GM23338 (cell line): Measurements from ENCODE around the gene EVX2. TPM values are rescaled to one million over a fixed set of nuclear protein-coding genes. Genes with fewer than 3 reads are reported as not detected.

Source experiments
- ATAC-seq: fragments of 200-7000 bp; cut with Tn5 transposase; 3 replicates; pipeline ENCODE4 v1.9.1; 2020
- DNase-seq: peaks from one replicate; pipeline ENCODE4 v3.0.0-alpha.2; 2015; ENCODE audit warnings: low spot score
- H2AFZ ChIP-seq: fragments of 200-600 bp; sonication (generic); 2 replicates; pipeline ENCODE4 v1.8.0; 2016; ENCODE audit warnings: antibody characterized with exemption, mild to moderate bottlenecking, moderate library complexity
- H3F3A ChIP-seq: fragments of 200-600 bp; sonication (generic); replicated peaks from 2 replicates; pipeline ENCODE4 v1.8.0; 2017; ENCODE audit warnings: antibody characterized with exemption, mixed run types, low read depth
- H3K27ac ChIP-seq: fragments of 200-600 bp; sonication (generic); 2 replicates; pipeline ENCODE4 v1.6.1; 2016; ENCODE audit warnings: low read depth
- H3K27me3 ChIP-seq: fragments of 200-600 bp; sonication (generic); 2 replicates; pipeline ENCODE4 v1.8.0; 2016; ENCODE audit warnings: mild to moderate bottlenecking, mixed run types, moderate library complexity; ENCODE audit not compliant: insufficient read depth
- H3K36me3 ChIP-seq: fragments of 200-600 bp; sonication (generic); 2 replicates; pipeline ENCODE4 v1.8.0; 2016; ENCODE audit warnings: mild to moderate bottlenecking; ENCODE audit not compliant: insufficient read depth
- H3K4me1 ChIP-seq: fragments of 200-600 bp; sonication (generic); 2 replicates; pipeline ENCODE4 v1.8.0; 2016; ENCODE audit warnings: mild to moderate bottlenecking, moderate library complexity; ENCODE audit not compliant: insufficient read depth
- H3K4me2 ChIP-seq: fragments of 200-600 bp; sonication (generic); 2 replicates; pipeline ENCODE4 v1.7.1; 2017; ENCODE audit warnings: mixed run types
- H3K4me3 ChIP-seq: fragments of 200-600 bp; sonication (generic); 2 replicates; pipeline ENCODE4 v1.6.1; 2016; ENCODE audit warnings: mixed run types
- H3K79me2 ChIP-seq: fragments of 200-600 bp; sonication (generic); replicated peaks from 2 replicates; pipeline ENCODE4 v1.8.0; 2017; ENCODE audit warnings: mild to moderate bottlenecking; ENCODE audit not compliant: insufficient read depth
- H3K9me2 ChIP-seq: fragments of 200-600 bp; sonication (generic); 2 replicates; pipeline ENCODE4 v1.8.0; 2017; ENCODE audit not compliant: insufficient read depth
- H4K20me1 ChIP-seq: fragments of 200-600 bp; sonication (generic); replicated peaks from 2 replicates; pipeline ENCODE4 v1.8.0; 2017; ENCODE audit warnings: mild to moderate bottlenecking; ENCODE audit not compliant: insufficient read depth
- H3K27ac Mint-ChIP-seq: 2 replicates; pipeline ENCODE4 v1.8.0; 2020; ENCODE audit warnings: inconsistent platforms, mild to moderate bottlenecking, moderate library complexity, mixed read lengths
- H3K27me3 Mint-ChIP-seq: 3 replicates; pipeline ENCODE4 v1.8.0; 2022; ENCODE audit warnings: low read depth, mild to moderate bottlenecking, moderate library complexity, mixed read lengths, inconsistent platforms; ENCODE audit not compliant: insufficient read depth, poor library complexity
- H3K36me3 Mint-ChIP-seq: 3 replicates; pipeline ENCODE4 v1.8.0; 2021; ENCODE audit warnings: low read depth, mild to moderate bottlenecking, inconsistent platforms, moderate library complexity, mixed read lengths
- H3K4me1 Mint-ChIP-seq: 3 replicates; pipeline ENCODE4 v1.8.0; 2020; ENCODE audit warnings: mild to moderate bottlenecking, inconsistent platforms, mixed read lengths
- H3K4me3 Mint-ChIP-seq: 3 replicates; pipeline ENCODE4 v1.8.0; 2021; ENCODE audit warnings: moderate library complexity, mild to moderate bottlenecking, inconsistent platforms, mixed read lengths
- H3K9me3 Mint-ChIP-seq: 3 replicates; pipeline ENCODE4 v1.8.0; 2020; ENCODE audit warnings: moderate library complexity, mild to moderate bottlenecking, inconsistent platforms, mixed read lengths
- CTCF ChIP-seq, 2 experiments: fragments of 200-600 bp in 1 of 2; sonication (generic) in 1 of 2; conservative IDR thresholded peaks; 2 replicates each; pipeline versions ENCODE4 v1.5.1 to v1.6.1; 2016 to 2017; ENCODE audit warnings: antibody characterized with exemption in 2 of 2, low read depth in 2 of 2, mild to moderate bottlenecking in 2 of 2, moderate library complexity in 1 of 2
- EZH2 ChIP-seq: fragments of 200-600 bp; sonication (generic); IDR thresholded peaks from one replicate; pipeline ENCODE4 v1.8.0; 2017; ENCODE audit warnings: antibody characterized with exemption, mild to moderate bottlenecking, low read depth; ENCODE audit not compliant: unreplicated experiment
- EZH2phosphoT487 ChIP-seq: fragments of 200-600 bp; sonication (generic); IDR thresholded peaks from one replicate; pipeline ENCODE4 v1.8.1; 2018; ENCODE audit warnings: antibody characterized with exemption; ENCODE audit not compliant: unreplicated experiment
- ZNF114 ChIP-seq: fragments of 250-450 bp; sonication (Bioruptor Pico); IDR thresholded peaks from 2 replicates; pipeline ENCODE4 v1.5.0; 2020; ENCODE audit warnings: mild to moderate bottlenecking, moderate library complexity
- ZNF462 ChIP-seq: fragments of 250-450 bp; sonication (Bioruptor Pico); IDR thresholded peaks from 2 replicates; pipeline ENCODE4 v1.5.0; 2020; ENCODE audit warnings: mild to moderate bottlenecking, moderate library complexity
- polyA plus RNA-seq: library from polyadenylated mRNA; unstranded; fragments of >200 nt; fragmentation: Nextera tagmentation; extraction: Ambion mirVana; gene quantifications from 2 replicates; pipeline ENCODE4 v1.2.1, GENCODE V29; 2016
- total RNA-seq: library from RNA; depleted of rRNA; stranded (reverse); fragments of >200 nt; shearing (Covaris generic); gene quantifications from 2 replicates; pipeline ENCODE4 v1.2.3, GENCODE V29; 2014

EVX2 gene
- total and polyA plus RNA-seq, 2 experiments from 2014 or later: 0.03 TPM; not detected in 1

GRCh38 chr2:176088048-176088936, 4.5 kb upstream of the EVX2 start:
- H2AFZ ChIP-seq: no peak overlapping the region; the same call in 1 of the 2 replicates
- peaks cover 7% of the 10 kb centered on the region; the same call in 2 of the 3 replicates for H3K9me3 Mint-ChIP-seq
- no peak overlapping the region for H3K27ac ChIP-seq
- H3K27me3 ChIP-seq: peaks cover 99% of the 10 kb centered on the region
- H3K9me2 ChIP-seq: no peaks in the 10 kb centered on the region
- H3K27ac Mint-ChIP-seq: no peak overlapping the region
- H3K36me3 Mint-ChIP-seq: no peaks in the 10 kb centered on the region
- H3K79me2 ChIP-seq: no peaks in the 10 kb centered on the region
- peak; percentile 59 to 66 for TF ChIP-seq CTCF (conservative IDR thresholded peaks at IDR 0.05; ENCODE audit: low read depth in 2 of 2)
- no peak for TF ChIP-seq ZNF114
- peak; percentile 46 for TF ChIP-seq EZH2phosphoT487
- peak; percentile 82 for TF ChIP-seq EZH2
- no peak for TF ChIP-seq ZNF462 (CRISPR knock-in tag)
- H3K4me3 Mint-ChIP-seq: peak overlapping the region; percentile 70
- ATAC-seq (peak; percentile 44), DNase-seq (peak; percentile 88)
- H4K20me1 ChIP-seq: peaks cover 45% of the 10 kb centered on the region
- no peaks in the 10 kb centered on the region for H3K36me3 ChIP-seq
- H3K27me3 Mint-ChIP-seq: peaks cover 95% of the 10 kb centered on the region
- peaks cover 33% of the 10 kb centered on the region for H3K4me1 Mint-ChIP-seq
- H3K4me3 ChIP-seq: peak overlapping the region; percentile 50
- peaks cover 46% of the 10 kb centered on the region for H3F3A ChIP-seq
- H3K4me2 ChIP-seq: peak overlapping the region; percentile 81
- peaks cover 42% of the 10 kb centered on the region for H3K4me1 ChIP-seq
